ENCODE data around the gene NAV2.

- TF ChIP-seq POLR2A (IDR thresholded peaks at IDR 0.05): no peak
- TF ChIP-seq, protein P1, sequence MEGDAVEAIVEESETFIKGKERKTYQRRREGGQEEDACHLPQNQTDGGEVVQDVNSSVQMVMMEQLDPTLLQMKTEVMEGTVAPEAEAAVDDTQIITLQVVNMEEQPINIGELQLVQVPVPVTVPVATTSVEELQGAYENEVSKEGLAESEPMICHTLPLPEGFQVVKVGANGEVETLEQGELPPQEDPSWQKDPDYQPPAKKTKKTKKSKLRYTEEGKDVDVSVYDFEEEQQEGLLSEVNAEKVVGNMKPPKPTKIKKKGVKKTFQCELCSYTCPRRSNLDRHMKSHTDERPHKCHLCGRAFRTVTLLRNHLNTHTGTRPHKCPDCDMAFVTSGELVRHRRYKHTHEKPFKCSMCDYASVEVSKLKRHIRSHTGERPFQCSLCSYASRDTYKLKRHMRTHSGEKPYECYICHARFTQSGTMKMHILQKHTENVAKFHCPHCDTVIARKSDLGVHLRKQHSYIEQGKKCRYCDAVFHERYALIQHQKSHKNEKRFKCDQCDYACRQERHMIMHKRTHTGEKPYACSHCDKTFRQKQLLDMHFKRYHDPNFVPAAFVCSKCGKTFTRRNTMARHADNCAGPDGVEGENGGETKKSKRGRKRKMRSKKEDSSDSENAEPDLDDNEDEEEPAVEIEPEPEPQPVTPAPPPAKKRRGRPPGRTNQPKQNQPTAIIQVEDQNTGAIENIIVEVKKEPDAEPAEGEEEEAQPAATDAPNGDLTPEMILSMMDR (IDR thresholded peaks at IDR 0.05): no peak
These were observed 203.2 kb downstream of the NAV2 start for GRCh38 chr11:19915808-19916207.

Measured in testis (tissue), 2 donors.